Measurements from ENCODE around the gene KRTAP10-12.

- no peak for TF ChIP-seq POLR2A (IDR thresholded peaks at IDR 0.05)
- TF ChIP-seq, protein P1, sequence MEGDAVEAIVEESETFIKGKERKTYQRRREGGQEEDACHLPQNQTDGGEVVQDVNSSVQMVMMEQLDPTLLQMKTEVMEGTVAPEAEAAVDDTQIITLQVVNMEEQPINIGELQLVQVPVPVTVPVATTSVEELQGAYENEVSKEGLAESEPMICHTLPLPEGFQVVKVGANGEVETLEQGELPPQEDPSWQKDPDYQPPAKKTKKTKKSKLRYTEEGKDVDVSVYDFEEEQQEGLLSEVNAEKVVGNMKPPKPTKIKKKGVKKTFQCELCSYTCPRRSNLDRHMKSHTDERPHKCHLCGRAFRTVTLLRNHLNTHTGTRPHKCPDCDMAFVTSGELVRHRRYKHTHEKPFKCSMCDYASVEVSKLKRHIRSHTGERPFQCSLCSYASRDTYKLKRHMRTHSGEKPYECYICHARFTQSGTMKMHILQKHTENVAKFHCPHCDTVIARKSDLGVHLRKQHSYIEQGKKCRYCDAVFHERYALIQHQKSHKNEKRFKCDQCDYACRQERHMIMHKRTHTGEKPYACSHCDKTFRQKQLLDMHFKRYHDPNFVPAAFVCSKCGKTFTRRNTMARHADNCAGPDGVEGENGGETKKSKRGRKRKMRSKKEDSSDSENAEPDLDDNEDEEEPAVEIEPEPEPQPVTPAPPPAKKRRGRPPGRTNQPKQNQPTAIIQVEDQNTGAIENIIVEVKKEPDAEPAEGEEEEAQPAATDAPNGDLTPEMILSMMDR (IDR thresholded peaks at IDR 0.05): no peak
Observed at GRCh38 chr21:44648557-44649311, 48.2 kb upstream of the KRTAP10-12 start.

Measured in heart left ventricle (tissue), 13 donors.